Neuronal stem cell (in vitro differentiated cells): ENCODE measurements around the gene GET3.

Experiments used
- DNase-seq: peaks from one replicate; pipeline ENCODE4 v3.0.0-alpha.2; 2013; ENCODE audit warnings: low spot score
- H2AFZ ChIP-seq: one replicate; pipeline ENCODE4 v1.6.1; 2013; ENCODE audit warnings: mild to moderate bottlenecking, low read length, inconsistent platforms
- H2AK5ac ChIP-seq: 2 replicates; pipeline ENCODE4 v1.6.1; 2013; ENCODE audit warnings: low read depth, mild to moderate bottlenecking, inconsistent platforms, low read length, moderate library complexity, mixed read lengths
- H2BK120ac ChIP-seq: 2 replicates; pipeline ENCODE4 v1.6.1; 2013; ENCODE audit warnings: low read depth, mild to moderate bottlenecking, inconsistent platforms, low read length, moderate library complexity, mixed read lengths
- H2BK12ac ChIP-seq: one replicate; pipeline ENCODE4 v1.6.1; 2013; ENCODE audit warnings: low read length, inconsistent platforms
- H2BK15ac ChIP-seq: 2 replicates; pipeline ENCODE4 v1.6.1; 2013; ENCODE audit warnings: mild to moderate bottlenecking, low read length, inconsistent platforms, mixed read lengths
- H2BK5ac ChIP-seq: one replicate; pipeline ENCODE4 v1.6.1; 2013; ENCODE audit warnings: inconsistent platforms, mild to moderate bottlenecking, low read length, moderate library complexity
- H3K14ac ChIP-seq: one replicate; pipeline ENCODE4 v1.6.1; 2013; ENCODE audit warnings: low read length, inconsistent platforms
- H3K18ac ChIP-seq: 2 replicates; pipeline ENCODE4 v1.6.1; 2013; ENCODE audit warnings: low read length, inconsistent platforms
- H3K23ac ChIP-seq: 2 replicates; pipeline ENCODE4 v1.6.1; 2013; ENCODE audit warnings: low read depth, mild to moderate bottlenecking, mixed read lengths, low read length, inconsistent platforms; ENCODE audit not compliant: poor library complexity
- H3K27ac ChIP-seq: replicated peaks from 3 replicates; pipeline ENCODE4 v1.5.1; 2013; ENCODE audit warnings: low read length, inconsistent platforms
- H3K27me3 ChIP-seq, 3 experiments: 2 replicates each; pipeline ENCODE4 v1.6.1; 2013; ENCODE audit warnings: low read length in 3 of 3, mild to moderate bottlenecking in 2 of 3, inconsistent platforms in 1 of 3, low read depth in 1 of 3, mixed read lengths in 1 of 3, moderate library complexity in 1 of 3; ENCODE audit not compliant: control insufficient read depth in 3 of 3, insufficient read depth in 3 of 3
- H3K36me3 ChIP-seq, 2 donors: replicated peaks in 1 of 2; 2 replicates each; pipeline ENCODE4 v1.6.1; 2013; ENCODE audit warnings: low read length in 2 of 2; ENCODE audit not compliant: control insufficient read depth in 2 of 2, insufficient read depth in 2 of 2
- H3K4ac ChIP-seq: 2 replicates; pipeline ENCODE4 v1.6.1; 2013; ENCODE audit warnings: inconsistent platforms, mild to moderate bottlenecking, low read length, moderate library complexity
- H3K4me1 ChIP-seq, 2 donors: 1 replicate in 1 of 2; 2 replicates in 1 of 2; pipeline ENCODE4 v1.6.1; 2013; ENCODE audit warnings: low read length in 2 of 2, low read depth in 1 of 2; ENCODE audit not compliant: control insufficient read depth in 2 of 2, insufficient read depth in 1 of 2
- H3K4me2 ChIP-seq: one replicate; pipeline ENCODE4 v1.6.1; 2013; ENCODE audit warnings: mild to moderate bottlenecking, low read length, inconsistent platforms; ENCODE audit not compliant: insufficient read depth, poor library complexity, severe bottlenecking
- H3K4me3 ChIP-seq, 2 donors: 2 replicates each; pipeline ENCODE4 v1.5.1; 2013; ENCODE audit warnings: low read length in 2 of 2, mild to moderate bottlenecking in 2 of 2, inconsistent platforms in 1 of 2, moderate library complexity in 1 of 2
- H3K79me1 ChIP-seq: one replicate; pipeline ENCODE4 v1.6.1; 2013; ENCODE audit warnings: low read depth, mild to moderate bottlenecking, inconsistent platforms, low read length, moderate library complexity
- H3K9ac ChIP-seq: one replicate; pipeline ENCODE4 v1.6.1; 2013; ENCODE audit warnings: mild to moderate bottlenecking, low read depth, low read length, inconsistent platforms; ENCODE audit not compliant: poor library complexity
- H3K9me3 ChIP-seq, 2 donors: replicated peaks in 1 of 2; 2 replicates each; pipeline versions ENCODE3 to v1.6.1; 2013; ENCODE audit warnings: low read length in 2 of 2, mild to moderate bottlenecking in 2 of 2, inconsistent platforms in 1 of 2, low read depth in 1 of 2, mixed read lengths in 1 of 2, moderate library complexity in 1 of 2; ENCODE audit not compliant: control insufficient read depth in 2 of 2, insufficient read depth in 1 of 2
- H4K8ac ChIP-seq: one replicate; pipeline ENCODE4 v1.6.1; 2013; ENCODE audit warnings: low read depth, mild to moderate bottlenecking, inconsistent platforms, low read length, moderate library complexity
- H4K91ac ChIP-seq: one replicate; pipeline ENCODE4 v1.6.1; 2013; ENCODE audit warnings: low read length, low read depth, mild to moderate bottlenecking, inconsistent platforms; ENCODE audit not compliant: poor library complexity
- WGBS, 2 donors: extraction: QIAGEN DNeasy Blood & Tissue Kit; methylation state at CpG; one replicate each; pipeline ENCODE4 v1.1.7; 2013; ENCODE audit warnings: missing lambda C conversion rate in 2 of 2, mixed read lengths in 1 of 2; ENCODE audit not compliant: insufficient read length in 2 of 2, insufficient replicate concordance in 1 of 2; ENCODE audit errors: extremely low coverage in 2 of 2; 5-methylcytosine and 5-hydroxymethylcytosine counted together

Gene GET3

DNA sequence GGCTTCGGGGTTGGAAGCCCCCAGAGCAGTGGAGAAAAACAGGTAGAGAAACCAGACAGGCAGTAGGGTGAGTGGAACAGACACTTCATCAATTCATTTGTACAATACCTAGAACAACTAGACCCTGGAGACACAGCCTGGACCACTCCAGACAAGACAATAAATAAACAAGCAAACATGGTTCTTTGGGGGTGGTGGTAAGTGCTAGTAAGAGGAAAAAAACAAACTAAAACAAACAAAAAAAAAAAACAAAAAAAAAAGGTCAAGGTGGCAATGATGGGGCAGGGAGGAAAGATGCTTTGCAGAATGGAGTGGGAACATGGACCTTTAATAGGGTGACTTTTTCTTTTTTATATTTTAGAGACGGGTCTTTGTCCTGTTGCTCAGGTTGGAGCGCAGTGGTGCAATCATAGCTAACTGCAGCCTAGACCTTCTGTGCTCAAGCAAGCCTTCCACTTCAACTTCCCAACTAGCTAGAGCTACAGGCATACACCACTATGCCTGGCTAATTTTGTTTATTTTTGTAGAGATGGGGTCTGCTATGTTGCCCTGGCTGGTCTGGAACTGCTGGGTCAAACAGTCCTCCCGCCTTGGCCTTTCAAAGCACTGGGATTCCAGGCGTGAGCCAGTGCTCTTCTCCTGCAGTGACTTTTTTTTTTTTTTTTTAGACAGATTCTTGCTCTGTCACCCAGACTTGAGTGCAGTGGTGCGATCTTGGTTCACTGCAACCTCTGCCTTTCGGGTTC lies 57.1 kb downstream of the GET3 start:
- Histone ChIP-seq H3K4me3 (peak overlapping the region; percentile 60 to 73), H2AK5ac (peak overlapping the region; percentile 29), H3K14ac (no peak overlapping the region), H3K79me1 (peaks cover 4% of the 10 kb centered on the region), H3K18ac (peak overlapping the region; percentile 70), H2BK12ac (no peak overlapping the region), H4K8ac (no peak overlapping the region), H3K9ac (peak overlapping the region; percentile 73), H2BK15ac (no peak overlapping the region), H3K36me3 (peaks cover 2 to 18% of the 10 kb centered on the region in 2 donors), H3K4me1 (peaks cover 14 to 30% of the 10 kb centered on the region in 2 donors), H3K4ac (peak overlapping the region; percentile 30), H3K9me3 (no peaks in the 10 kb centered on the region), H3K27me3 (peaks cover 0 to 31% (median 3%) of the 10 kb centered on the region in 3 experiments), H3K4me2 (peak overlapping the region; percentile 99), H3K23ac (peak overlapping the region; percentile 90), H3K27ac (no peak overlapping the region), H2BK120ac (no peak overlapping the region), H2AFZ (peak overlapping the region; percentile 88), H2BK5ac (peak overlapping the region; percentile 55), H4K91ac (no peak overlapping the region)
- no CpG with 5 or more reads among the region's 7 CpGs for WGBS, 2 donors
- DNase-seq: no peak

DNA sequence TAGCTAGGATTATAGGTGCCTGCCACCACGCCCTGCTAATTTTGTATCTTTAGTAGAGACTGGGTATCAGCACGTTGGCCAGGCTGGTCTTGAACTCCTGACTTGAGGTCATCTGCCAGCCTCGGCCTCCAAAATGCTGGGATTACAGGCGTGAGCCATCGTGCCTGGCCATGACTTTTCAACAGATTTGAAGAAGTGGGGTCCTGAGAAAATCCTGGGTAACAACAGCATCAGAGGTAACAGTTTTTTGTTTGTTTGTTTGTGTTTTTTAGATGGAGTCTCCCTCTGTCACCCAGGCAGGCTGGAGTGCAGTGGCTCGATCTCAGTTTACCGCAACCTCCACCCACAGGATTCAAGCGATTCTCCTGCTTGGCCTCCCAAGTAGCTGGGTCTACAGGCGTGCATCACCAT lies 57.7 kb downstream of the GET3 start:
- no peaks in the 10 kb centered on the region for H3K9me3 ChIP-seq
- H3K27me3 ChIP-seq: peaks cover 0 to 31% (median 3%) of the 10 kb centered on the region in 3 experiments
- H3K4me1 ChIP-seq: peaks cover 13 to 30% of the 10 kb centered on the region in 2 donors
- H3K4me3 ChIP-seq: no peak overlapping the region
- no peak overlapping the region for H4K8ac ChIP-seq
- H2BK5ac ChIP-seq: no peak overlapping the region
- peaks cover 7 to 24% of the 10 kb centered on the region in 2 donors for H3K36me3 ChIP-seq
- no peak overlapping the region for H3K9ac ChIP-seq
- no peak overlapping the region for H2AFZ ChIP-seq
- no CpG with 5 or more reads among the region's 9 CpGs for WGBS, 2 donors
- H2BK12ac ChIP-seq: no peak overlapping the region
- no peak overlapping the region for H3K14ac ChIP-seq
- no peak overlapping the region for H3K4ac ChIP-seq
- H3K23ac ChIP-seq: no peak overlapping the region
- no peak overlapping the region for H2AK5ac ChIP-seq
- H4K91ac ChIP-seq: no peak overlapping the region
- no peak overlapping the region for H3K4me2 ChIP-seq
- DNase-seq: no peak
- no peak overlapping the region for H3K18ac ChIP-seq
- no peak overlapping the region for H3K27ac ChIP-seq
- peaks cover 4% of the 10 kb centered on the region for H3K79me1 ChIP-seq
- no peak overlapping the region for H2BK15ac ChIP-seq
- no peak overlapping the region for H2BK120ac ChIP-seq

DNA sequence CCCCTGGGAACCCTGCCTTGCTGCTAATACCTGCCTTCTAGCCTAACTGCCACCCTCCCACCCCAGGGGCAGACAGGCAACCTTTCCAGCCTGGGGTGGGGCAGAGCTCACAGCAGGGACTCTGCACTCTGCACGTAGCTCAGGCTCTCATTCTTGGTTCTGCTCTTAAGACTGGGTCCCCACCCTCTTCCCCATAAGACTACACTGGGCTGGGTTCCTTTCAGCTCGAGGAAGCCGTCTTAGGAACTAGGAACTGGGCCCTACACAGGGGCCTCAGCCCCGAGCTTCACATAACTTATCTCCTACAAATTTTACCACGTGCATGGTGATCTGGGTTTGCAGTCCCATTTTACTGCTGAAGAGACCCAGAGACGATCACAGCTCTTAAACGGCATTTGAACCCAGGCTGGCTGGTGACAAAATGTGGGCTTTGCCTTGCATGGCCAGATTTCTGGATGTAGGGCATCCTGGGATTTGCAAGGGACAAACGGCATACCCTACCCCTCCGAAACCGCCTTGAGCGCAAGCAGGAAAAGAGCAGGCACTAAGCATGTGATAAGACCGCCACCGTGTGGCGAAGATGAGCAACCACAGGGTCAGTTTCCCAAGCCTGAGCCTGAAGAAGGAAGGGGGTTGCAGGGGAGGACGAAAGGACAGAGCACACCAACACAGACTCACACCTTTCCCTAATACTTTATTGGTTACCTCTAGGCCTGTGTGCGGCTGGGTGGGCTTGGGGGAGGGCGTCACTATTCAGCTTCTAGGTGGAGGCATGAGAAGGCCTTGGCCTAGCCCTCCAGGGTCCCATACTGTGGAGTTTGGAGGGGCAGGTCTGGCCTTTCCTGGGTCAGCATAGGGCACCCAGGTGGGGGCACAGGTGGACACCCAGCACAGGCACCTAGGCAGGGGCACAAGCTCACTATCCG lies 59.1 kb downstream of the GET3 start:
- H3K23ac ChIP-seq: no peak overlapping the region
- no peak overlapping the region for H3K27ac ChIP-seq
- H2AK5ac ChIP-seq: no peak overlapping the region
- H3K9me3 ChIP-seq: no peaks in the 10 kb centered on the region
- H3K4me3 ChIP-seq: no peak overlapping the region
- H3K14ac ChIP-seq: no peak overlapping the region
- H3K4me1 ChIP-seq: peaks cover 10 to 20% of the 10 kb centered on the region in 2 donors
- WGBS, 2 donors: no CpG with 5 or more reads among the region's 18 CpGs
- no peak overlapping the region for H3K4me2 ChIP-seq
- no peak overlapping the region for H2BK12ac ChIP-seq
- H4K91ac ChIP-seq: no peak overlapping the region
- peaks cover 0 to 22% (median 3%) of the 10 kb centered on the region in 3 experiments for H3K27me3 ChIP-seq
- no peak overlapping the region for H2BK120ac ChIP-seq
- H3K36me3 ChIP-seq: peaks cover 12 to 33% of the 10 kb centered on the region in 2 donors
- H3K18ac ChIP-seq: no peak overlapping the region
- H3K4ac ChIP-seq: no peak overlapping the region
- no peak overlapping the region for H2AFZ ChIP-seq
- no peak overlapping the region for H2BK15ac ChIP-seq
- no peak overlapping the region for H3K9ac ChIP-seq
- H3K79me1 ChIP-seq: peaks cover 12% of the 10 kb centered on the region
- no peak overlapping the region for H4K8ac ChIP-seq
- peak; percentile 86 for DNase-seq
- no peak overlapping the region for H2BK5ac ChIP-seq

DNA sequence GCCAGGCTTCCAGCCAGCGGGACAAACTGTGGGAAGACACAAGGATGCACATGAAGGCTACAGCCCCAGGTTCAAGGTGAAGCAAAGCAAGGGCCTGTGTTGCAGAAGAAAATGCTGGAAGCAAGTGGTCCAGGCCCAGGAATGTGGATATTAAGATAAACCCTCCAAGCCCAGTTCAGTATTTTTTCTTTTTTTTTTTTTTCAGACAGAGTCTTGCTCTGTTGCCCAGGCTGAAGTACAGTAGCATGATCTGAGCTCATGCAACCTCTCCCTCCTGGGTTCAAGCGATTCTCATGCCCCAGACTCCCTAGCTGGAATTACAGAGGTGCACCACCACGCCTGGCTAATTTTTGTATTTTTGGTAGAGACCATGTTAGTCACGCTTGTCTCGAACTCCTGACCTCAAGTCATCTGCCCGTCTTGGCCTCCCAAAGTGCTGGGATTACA lies 59.9 kb downstream of the GET3 start:
- H4K91ac ChIP-seq: no peak overlapping the region
- H3K4me1 ChIP-seq: peaks cover 10 to 19% of the 10 kb centered on the region in 2 donors
- no CpG with 5 or more reads among the region's 6 CpGs for WGBS, 2 donors
- H2BK120ac ChIP-seq: no peak overlapping the region
- H2AFZ ChIP-seq: no peak overlapping the region
- H3K27me3 ChIP-seq: peaks cover 0 to 14% (median 3%) of the 10 kb centered on the region in 3 experiments
- H3K23ac ChIP-seq: no peak overlapping the region
- no peak overlapping the region for H2BK12ac ChIP-seq
- no peak overlapping the region for H2BK5ac ChIP-seq
- H3K79me1 ChIP-seq: peaks cover 13% of the 10 kb centered on the region
- H3K14ac ChIP-seq: no peak overlapping the region
- no peak overlapping the region for H3K4me3 ChIP-seq
- H3K9me3 ChIP-seq: no peaks in the 10 kb centered on the region
- no peak overlapping the region for H4K8ac ChIP-seq
- H3K36me3 ChIP-seq: peaks cover 12 to 33% of the 10 kb centered on the region in 2 donors
- no peak for DNase-seq
- H2AK5ac ChIP-seq: no peak overlapping the region
- H3K27ac ChIP-seq: no peak overlapping the region
- H3K4ac ChIP-seq: no peak overlapping the region
- H2BK15ac ChIP-seq: no peak overlapping the region
- no peak overlapping the region for H3K18ac ChIP-seq
- no peak overlapping the region for H3K9ac ChIP-seq
- no peak overlapping the region for H3K4me2 ChIP-seq
